GM15510 (cell line): Measurements from ENCODE around the gene SH3GLB2.
A peak's percentile ranks its signal among the peaks of the same experiment; 100 is the strongest.

Source experiments
- POLR2A ChIP-seq: IDR thresholded peaks from 3 replicates; pipeline ENCODE4 v1.6.1; 2011; ENCODE audit warnings: borderline replicate concordance; ENCODE audit not compliant: insufficient read length; ENCODE audit errors: extremely low read depth

Gene SH3GLB2

DNA sequence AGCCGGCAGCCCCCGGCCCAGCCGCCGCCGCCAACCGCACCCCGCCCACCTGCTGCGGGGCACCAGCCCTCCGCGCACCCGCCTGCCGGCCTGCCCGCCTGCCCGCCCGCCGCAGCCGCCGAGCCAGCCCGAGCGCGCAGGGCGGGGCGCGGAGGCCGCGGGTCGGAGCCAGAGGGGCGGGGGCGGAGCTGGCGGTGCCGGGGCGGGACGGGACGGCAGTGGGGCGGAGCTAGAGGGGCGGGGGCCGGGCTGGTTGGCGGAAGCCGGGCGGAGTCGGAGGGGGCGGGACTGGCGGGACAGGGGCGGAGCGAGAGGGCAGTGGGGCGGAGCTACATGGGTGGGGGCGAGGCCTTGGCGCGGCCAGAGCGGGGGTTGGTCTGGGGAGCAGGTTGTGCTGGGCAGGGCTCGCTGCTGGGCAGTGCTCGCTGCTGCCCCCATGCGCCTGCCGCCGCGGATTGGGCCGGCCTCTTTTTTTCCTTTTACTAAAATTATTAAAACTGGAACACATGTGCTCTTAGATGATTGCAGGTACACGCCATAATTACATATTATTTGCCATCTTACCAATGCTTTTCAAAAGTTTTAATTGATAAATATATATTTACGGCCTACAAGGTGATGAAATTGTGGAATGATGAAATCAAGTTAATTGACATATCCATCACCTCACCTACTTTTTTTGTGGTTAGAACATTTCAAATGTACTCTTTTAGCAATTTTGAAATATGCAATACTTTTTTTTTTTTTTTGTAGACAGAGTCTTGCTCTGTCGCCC, at the start of gene SH3GLB2:
Gene SH3GLB2 (minus strand): TSS at position 140 of the 775 bp plus-strand sequence. CDS start 177 bp downstream, outside the sequence.
- peak; percentile 44 for TF ChIP-seq POLR2A

DNA sequence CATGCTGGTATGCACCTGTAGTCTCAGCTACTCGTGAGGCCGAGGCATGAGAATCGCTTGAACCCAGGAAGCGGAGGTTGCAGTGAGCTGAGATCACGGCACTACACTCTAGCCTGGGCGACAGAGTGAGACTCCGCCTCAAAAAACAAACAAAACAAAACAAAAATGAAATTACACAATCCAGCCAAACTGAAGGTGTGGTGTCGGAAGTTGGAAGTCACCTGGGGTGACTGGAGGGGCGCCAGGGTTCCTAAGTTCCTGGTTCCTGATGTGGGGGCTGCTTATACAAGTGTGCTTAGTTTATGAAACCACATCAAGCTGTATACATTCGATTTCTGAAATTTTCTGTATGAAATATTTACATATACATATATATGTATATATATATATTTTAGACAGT, 49.1 kb upstream of the SH3GLB2 start:
- TF ChIP-seq POLR2A, result no peak

DNA sequence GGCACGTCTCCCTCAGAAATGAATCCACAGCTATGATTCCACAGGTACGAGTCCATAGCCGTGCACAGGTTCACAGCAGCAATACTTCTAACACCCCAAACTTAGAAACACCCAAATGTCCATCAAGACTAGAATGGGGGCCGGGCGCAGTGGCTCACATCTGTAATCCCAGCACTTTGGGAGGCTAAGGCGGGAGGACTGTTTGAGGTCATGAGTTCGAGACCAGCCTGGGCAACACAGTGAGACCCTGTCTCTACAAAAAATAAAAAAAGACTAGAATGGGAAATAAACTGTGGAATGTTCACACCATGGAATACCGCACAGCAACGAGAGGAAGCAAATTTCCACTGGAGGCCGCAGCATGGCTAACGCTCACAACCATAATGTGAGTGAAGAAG, 48.5 kb upstream of the SH3GLB2 start:
- no peak for TF ChIP-seq POLR2A

DNA sequence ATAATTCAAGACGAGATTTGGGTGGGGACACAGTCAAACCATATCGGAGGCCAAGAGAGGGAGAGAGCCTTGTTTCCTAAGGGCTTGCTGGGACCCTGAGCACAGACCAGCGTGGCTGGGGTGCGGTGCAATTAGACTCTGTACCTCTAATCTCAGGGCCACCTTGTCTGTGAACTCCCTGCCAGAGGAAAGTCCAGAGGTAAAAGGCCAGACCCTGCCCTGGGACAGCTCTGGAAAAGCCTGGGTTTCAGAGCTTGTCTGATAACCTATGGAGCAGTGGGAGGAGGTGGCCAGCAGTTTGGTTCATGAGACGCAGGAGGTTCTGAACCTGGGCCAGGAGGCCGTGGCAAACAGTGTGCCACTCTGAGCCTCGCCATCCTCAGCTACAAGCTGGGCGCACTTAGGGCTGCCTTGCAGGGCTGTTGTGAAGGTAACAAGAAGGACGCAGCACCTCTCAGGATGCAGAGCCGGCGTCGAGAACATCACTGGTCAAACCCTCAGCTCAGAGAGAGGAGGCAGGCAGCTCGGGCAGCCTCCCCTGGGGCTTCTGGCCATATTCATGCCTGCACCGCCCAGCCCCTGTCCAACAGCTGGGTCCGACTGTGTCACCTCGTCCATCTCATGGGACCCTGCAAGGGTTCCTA, 48.0 kb upstream of the SH3GLB2 start:
- no peak for TF ChIP-seq POLR2A

DNA sequence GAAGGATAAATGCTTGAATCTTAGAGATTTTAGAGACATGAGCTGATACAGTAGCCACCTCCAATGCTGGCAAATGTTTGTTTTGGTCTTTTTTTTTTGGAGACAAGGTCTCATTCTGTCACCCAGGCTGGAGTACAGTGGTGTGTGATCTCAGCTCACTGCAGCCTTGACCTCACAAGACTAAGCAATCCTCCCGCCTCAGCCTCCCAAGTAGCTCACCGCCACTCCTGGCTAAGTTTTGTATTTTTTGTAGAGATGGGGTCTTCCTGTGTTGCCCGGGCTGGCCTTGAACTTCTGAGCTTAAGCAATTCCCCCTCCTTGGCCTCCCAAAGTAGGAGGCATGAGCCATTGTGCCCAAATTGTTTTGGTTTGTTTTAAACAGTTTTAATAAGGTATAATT, 46.0 kb upstream of the SH3GLB2 start:
- TF ChIP-seq POLR2A, result no peak

DNA sequence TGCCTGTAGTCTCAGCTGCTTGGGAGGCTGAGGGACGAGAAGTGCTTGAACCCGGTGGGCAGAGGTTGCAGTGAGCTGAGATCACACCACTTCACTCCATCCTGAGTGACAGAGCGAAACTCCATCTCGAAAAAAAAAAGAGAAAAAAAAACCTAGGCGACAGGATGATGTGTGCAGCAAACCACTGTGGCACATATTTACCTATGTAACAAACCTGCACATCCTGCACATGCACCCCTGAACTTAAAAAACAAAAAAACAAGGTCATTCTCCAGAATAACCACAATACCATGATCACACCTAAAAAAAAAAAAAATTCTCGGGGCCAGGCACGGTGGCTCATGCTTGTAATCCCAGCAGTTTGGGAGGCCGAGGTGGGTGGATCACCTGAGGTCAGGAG, 45.3 kb upstream of the SH3GLB2 start:
- TF ChIP-seq POLR2A, result no peak

DNA sequence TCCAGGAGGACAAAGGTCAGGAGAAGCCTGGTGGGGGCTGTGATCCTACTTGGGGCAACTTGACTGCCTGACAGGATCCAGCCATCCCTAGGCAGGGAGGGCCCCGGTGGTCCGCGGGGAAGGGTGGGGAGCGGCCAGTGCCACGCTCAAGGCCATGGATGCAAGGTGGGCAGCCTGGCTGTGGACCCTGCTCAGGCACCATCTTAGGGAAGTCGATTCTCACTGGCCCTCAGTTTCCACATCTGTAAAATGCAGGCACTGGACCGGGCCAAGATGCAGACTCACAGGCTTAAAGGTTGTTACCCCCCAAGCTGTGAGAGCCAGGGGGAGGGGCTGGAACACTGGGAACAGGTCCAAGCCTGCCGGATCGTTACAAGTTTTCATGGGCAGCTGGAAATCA, 44.0 kb upstream of the SH3GLB2 start:
- TF ChIP-seq POLR2A, result no peak

DNA sequence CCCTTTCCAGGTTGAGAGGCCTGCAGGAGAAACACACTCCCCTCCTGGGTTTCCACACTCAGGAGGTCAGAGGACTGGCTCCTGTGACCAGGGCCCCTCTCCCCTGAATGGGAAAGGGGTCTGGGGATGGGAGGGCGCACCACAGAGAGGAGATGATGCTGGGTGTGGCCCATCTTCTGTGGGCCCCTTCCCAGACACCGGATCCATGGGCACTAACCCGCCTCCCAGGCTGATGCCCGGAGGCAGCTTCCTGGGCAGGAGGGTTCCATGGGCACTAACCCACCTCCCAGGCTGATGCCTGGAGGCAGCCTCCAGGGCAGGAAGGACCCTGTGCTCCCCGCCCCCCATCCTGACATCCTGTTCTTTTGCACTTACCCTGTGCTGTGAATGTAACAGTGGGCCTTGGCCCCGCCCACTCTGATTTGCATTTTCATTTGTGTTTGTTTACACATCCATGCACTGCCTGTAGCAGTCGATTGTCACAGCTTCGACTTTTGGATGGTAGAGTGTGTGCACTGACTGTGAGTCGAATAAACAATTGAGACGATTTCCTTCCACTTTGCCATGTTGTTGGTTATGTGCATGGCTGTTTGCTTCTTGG, 43.5 kb upstream of the SH3GLB2 start:
- no peak for TF ChIP-seq POLR2A

DNA sequence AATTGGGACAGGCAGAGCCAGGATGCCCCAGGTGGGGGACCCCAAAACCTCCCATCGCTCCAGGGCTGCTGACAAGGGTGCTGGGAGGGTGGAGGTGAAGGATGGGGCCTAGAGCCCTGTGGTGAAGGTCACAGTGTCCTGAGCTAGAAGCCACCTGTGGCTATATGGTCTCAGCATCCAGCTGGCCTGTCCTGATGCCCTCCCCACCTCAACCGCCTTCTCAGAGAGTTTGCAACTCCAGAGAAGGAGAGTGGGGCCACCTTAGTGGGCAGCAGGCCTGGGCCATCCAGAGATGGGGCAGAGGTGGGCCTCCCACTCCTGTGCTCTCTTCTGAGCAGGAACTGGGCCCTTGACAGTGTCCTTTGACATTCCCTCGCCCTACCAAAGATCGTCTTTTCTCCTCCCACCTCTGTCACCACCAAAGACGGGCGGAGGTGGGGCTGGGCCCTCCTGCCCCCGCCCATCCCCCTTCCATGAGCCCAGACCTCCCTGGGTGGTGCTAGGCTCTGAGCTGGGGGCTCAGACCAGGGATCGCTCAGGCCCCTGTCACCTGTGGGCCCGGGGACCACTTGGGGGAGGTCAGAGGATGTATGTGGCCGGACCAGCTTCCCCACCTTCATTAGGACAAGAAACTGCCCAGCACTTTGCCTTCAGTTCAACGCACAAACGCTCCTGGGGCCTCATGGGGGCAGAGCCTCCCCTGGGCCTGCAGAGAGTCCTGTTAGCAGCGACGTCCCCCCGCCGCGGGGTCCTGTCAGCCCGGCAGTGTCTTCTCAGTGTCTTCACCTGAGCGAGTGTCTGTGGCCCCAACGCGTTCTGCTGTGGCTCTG, 42.8 kb upstream of the SH3GLB2 start:
- no peak for TF ChIP-seq POLR2A

DNA sequence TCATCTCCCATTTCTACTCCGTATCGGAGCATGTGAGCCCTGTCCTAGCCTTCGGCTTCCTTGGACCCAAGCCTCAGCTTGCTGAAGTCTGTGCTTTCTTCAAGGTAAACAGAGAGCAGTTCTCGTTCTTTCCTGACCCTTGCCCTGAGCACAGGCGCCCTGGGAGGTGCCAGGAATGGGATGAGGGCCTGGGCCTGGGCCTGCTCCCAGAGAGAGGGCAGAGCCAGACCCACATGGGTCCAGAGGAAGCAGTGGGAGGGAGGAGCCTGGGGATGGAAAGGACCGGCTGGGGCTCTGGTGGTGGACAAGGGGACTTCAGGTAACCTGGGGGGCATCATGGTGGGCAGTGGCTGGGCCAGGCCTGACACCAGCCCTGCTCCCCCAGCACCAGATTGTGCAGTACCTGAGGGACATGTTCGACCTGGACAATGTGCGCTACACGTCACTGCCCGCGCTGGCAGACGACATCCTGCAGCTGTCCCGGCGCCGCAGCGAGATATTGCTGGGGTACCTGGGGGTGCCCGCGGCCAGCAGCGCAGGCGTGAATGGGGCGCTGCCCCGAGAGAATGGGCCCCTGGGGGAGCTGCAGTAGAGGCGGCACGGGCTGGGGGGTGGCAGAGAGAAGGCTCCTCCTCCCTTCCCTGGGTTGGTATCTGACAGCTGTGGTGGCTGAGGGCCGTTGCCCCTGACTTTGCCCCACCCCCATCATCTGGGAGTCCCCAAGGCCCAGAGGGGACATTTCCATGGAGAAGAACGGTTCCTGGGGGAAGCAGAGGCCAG, 41.9 kb upstream of the SH3GLB2 start:
- TF ChIP-seq POLR2A, result no peak

DNA sequence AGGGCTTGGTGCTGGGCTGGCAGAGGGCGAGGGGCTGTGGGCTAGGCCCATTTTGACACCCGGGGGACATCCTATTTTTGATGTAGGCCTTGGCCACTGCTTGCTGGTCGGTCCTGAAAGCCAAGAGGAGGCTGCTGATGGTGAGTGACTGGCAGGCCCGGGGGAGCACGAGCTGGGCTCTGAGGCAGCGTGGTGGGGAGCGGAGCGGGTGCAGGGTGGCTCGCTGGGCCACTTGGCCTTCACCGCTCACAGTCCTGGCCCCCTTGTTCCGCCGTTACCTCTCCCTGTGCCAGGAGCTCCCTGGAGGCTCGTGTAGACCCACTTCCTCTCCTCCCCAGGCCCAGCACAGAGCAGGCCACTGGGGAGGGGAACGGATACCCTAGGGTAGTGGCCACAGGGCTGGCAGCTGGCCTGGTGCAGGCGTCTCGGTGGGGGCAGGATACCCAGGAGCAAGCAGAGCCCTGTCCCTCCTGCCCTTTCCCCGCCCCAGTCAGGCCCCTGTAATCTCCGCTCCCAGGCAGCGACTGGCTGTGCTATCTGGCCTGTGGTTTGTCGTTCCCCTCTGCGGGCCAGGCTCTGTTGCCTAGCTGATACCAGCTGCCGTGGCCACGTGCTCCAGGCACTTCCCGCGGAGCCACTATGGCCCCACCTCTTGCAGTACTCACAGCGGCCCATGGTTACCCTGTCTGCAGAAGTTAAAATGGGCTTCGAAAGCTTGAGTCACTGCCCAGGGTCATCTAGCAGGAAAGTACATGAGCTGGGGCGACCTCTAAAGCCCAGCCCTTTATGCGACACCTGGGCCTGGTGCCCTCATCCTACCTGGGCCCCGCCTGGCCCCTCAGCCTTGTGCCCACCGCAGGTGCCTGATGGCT, 41.1 kb upstream of the SH3GLB2 start:
- TF ChIP-seq POLR2A, result no peak

DNA sequence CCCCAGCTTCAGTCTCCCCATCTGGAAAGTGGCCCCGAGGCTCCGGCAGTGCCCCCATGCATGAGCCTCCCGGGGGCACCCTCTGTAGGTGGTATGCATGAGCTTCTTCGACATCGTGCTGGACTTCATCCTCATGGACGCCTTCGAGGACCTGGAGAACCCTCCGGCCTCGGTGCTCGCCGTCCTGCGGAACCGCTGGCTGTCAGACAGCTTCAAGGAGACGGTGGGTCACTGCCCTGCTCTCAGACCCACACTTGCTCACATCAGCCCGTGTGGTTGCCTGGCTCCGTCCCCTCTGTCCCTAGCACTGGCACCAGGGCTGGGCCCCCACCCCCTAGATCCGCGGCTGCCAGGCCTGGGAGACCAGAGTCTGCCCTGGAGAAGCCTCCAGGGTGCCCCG, 40.0 kb upstream of the SH3GLB2 start:
- no peak for TF ChIP-seq POLR2A

DNA sequence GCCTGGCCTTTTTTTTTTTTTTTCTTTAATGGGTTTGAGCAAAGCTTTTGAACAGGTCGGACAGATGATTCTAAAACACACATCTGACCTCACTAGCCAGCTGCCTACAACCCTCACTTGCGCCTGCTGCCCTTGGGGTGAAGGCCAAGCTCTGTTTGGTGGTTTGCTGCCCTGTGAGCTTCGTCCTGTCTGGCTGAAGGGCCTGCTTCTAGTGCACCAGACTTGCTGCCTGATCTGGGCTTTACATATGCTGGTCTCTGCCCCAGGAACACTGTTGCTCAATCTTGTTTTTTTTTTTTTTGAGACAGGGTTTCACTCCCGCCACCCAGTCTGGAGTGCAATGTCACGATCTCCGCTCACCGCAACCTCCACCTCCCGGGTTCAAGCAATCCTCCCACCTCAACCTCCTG, 36.4 kb upstream of the SH3GLB2 start:
- TF ChIP-seq POLR2A, result no peak
